Activated naive CD4-positive, alpha-beta T cell treated with anti-CD3 and anti-CD28 coated beads, Interleukin-2, amount 10 ng/mL, durations not matched to agents 7 days and 5 days (primary cell): Measurements from ENCODE around the gene ADAMTSL2.

Source experiments
- CTCF ChIA-PET: fragments of 350-600 bp; sonication (Branson Sonifier 250); formaldehyde crosslinking; loops from one replicate; lab custom pipeline; 2021; ENCODE audit warnings: antibody characterized with exemption; lab: Charles Lee
- DNase-seq: peaks from one replicate; pipeline ENCODE4 v3.0.0-alpha.2; 2020
- H3K27ac Mint-ChIP-seq: one replicate; pipeline ENCODE4 v1.8.0; 2021; ENCODE audit warnings: mild to moderate bottlenecking, moderate library complexity, mixed read lengths
- H3K27me3 Mint-ChIP-seq: one replicate; pipeline ENCODE4 v1.8.0; 2021; ENCODE audit warnings: mild to moderate bottlenecking, mixed read lengths
- H3K36me3 Mint-ChIP-seq: one replicate; pipeline ENCODE4 v1.8.0; 2021; ENCODE audit warnings: mixed read lengths
- H3K4me1 Mint-ChIP-seq: one replicate; pipeline ENCODE4 v1.8.0; 2021; ENCODE audit warnings: mixed read lengths
- H3K4me3 Mint-ChIP-seq: one replicate; pipeline ENCODE4 v1.8.0; 2021; ENCODE audit warnings: mild to moderate bottlenecking, moderate library complexity, mixed read lengths
- H3K9me3 Mint-ChIP-seq: one replicate; pipeline ENCODE4 v1.8.0; 2021; ENCODE audit warnings: mixed read lengths

ADAMTSL2 gene

GRCh38 chr9:133494636-133495326 lies 39.7 kb upstream of the ADAMTSL2 start:
- H3K36me3 Mint-ChIP-seq, result no peaks in the 10 kb centered on the region
- peaks cover 7% of the 10 kb centered on the region for H3K9me3 Mint-ChIP-seq
- CTCF ChIA-PET, result interaction anchor here (1.9 kb wide), 1 partner anchor 8 kb away, joined by 6 read pairs; no protein-coding TSS in a partner anchor
- H3K27ac Mint-ChIP-seq, result no peak overlapping the region
- no peaks in the 10 kb centered on the region for H3K4me1 Mint-ChIP-seq
- H3K27me3 Mint-ChIP-seq, result peaks cover 20% of the 10 kb centered on the region
- no peak overlapping the region for H3K4me3 Mint-ChIP-seq
- DNase-seq, result no peak

GRCh38 chr9:133495327-133496293 lies 38.9 kb upstream of the ADAMTSL2 start:
- no peak overlapping the region for H3K4me3 Mint-ChIP-seq
- H3K27me3 Mint-ChIP-seq, result peaks cover 14% of the 10 kb centered on the region
- no peaks in the 10 kb centered on the region for H3K4me1 Mint-ChIP-seq
- peaks cover 7% of the 10 kb centered on the region for H3K9me3 Mint-ChIP-seq
- no peaks in the 10 kb centered on the region for H3K36me3 Mint-ChIP-seq
- no peak overlapping the region for H3K27ac Mint-ChIP-seq
- DNase-seq, result no peak
- CTCF ChIA-PET, result interaction anchor here (0.9 to 1.9 kb wide), 2 partner anchors 9 kb away, joined by 3 to 6 read pairs; no protein-coding TSS in a partner anchor

GRCh38 chr9:133496861-133497842 lies 37.4 kb upstream of the ADAMTSL2 start:
- no peak overlapping the region for H3K27ac Mint-ChIP-seq

GRCh38 chr9:133499132-133499891 lies 35.2 kb upstream of the ADAMTSL2 start:
- no peaks in the 10 kb centered on the region for H3K36me3 Mint-ChIP-seq
- CTCF ChIA-PET, result interaction anchor here (0.7 to 1.4 kb wide), 2 partner anchors 12 to 17 kb away, joined by 3 to 6 read pairs; no protein-coding TSS in a partner anchor
- H3K4me1 Mint-ChIP-seq, result no peaks in the 10 kb centered on the region
- H3K27me3 Mint-ChIP-seq, result peaks cover 14% of the 10 kb centered on the region
- no peak for DNase-seq
- H3K9me3 Mint-ChIP-seq, result peaks cover 24% of the 10 kb centered on the region
- no peak overlapping the region for H3K4me3 Mint-ChIP-seq
- H3K27ac Mint-ChIP-seq, result no peak overlapping the region

More at GRCh38 chr9:133496861-133497842, 37.4 kb upstream of the ADAMTSL2 start:
- Mint-ChIP-seq H3K27me3 (peaks cover 12% of the 10 kb centered on the region), H3K9me3 (peaks cover 18% of the 10 kb centered on the region), H3K4me3 (no peak overlapping the region), H3K36me3 (no peaks in the 10 kb centered on the region), H3K4me1 (no peaks in the 10 kb centered on the region)
- DNase-seq, result no peak
- CTCF ChIA-PET, result no interaction called here

- Mint-ChIP-seq H3K4me3 (no peak overlapping the region), H3K27me3 (peaks cover 14% of the 10 kb centered on the region), H3K36me3 (no peaks in the 10 kb centered on the region), H3K9me3 (peaks cover 24% of the 10 kb centered on the region), H3K27ac (no peak overlapping the region), H3K4me1 (no peaks in the 10 kb centered on the region)
- DNase-seq, result no peak
- CTCF ChIA-PET, result interaction anchor here (0.7 to 1.4 kb wide), 2 partner anchors 13 to 16 kb away, joined by 3 to 6 read pairs; no protein-coding TSS in a partner anchor
Measured at GRCh38 chr9:133499892-133500270, 34.6 kb upstream of the ADAMTSL2 start.

- Mint-ChIP-seq H3K4me3 (no peak overlapping the region), H3K36me3 (no peaks in the 10 kb centered on the region), H3K27me3 (peaks cover 14% of the 10 kb centered on the region), H3K27ac (no peak overlapping the region), H3K9me3 (peaks cover 24% of the 10 kb centered on the region), H3K4me1 (no peaks in the 10 kb centered on the region)
- CTCF ChIA-PET, result no interaction called here
- DNase-seq, result no peak
Measured at GRCh38 chr9:133502112-133502511, 32.4 kb upstream of the ADAMTSL2 start.

- CTCF ChIA-PET, result no interaction called here
- Mint-ChIP-seq H3K27ac (no peak overlapping the region), H3K36me3 (no peaks in the 10 kb centered on the region), H3K4me1 (peaks cover 12% of the 10 kb centered on the region), H3K9me3 (peaks cover 17% of the 10 kb centered on the region), H3K27me3 (peaks cover 11% of the 10 kb centered on the region), H3K4me3 (no peak overlapping the region)
- no peak for DNase-seq
Measured at GRCh38 chr9:133505186-133505830, 29.2 kb upstream of the ADAMTSL2 start.

- no peak overlapping the region for H3K4me3 Mint-ChIP-seq
- CTCF ChIA-PET, result no interaction called here
- H3K27ac Mint-ChIP-seq, result no peak overlapping the region
- H3K9me3 Mint-ChIP-seq, result peaks cover 17% of the 10 kb centered on the region
- peaks cover 11% of the 10 kb centered on the region for H3K27me3 Mint-ChIP-seq
- no peak for DNase-seq
- peaks cover 12% of the 10 kb centered on the region for H3K4me1 Mint-ChIP-seq
- no peaks in the 10 kb centered on the region for H3K36me3 Mint-ChIP-seq
Measured at GRCh38 chr9:133505901-133506652, 28.4 kb upstream of the ADAMTSL2 start.

GRCh38 chr9:133506653-133507038 lies 27.9 kb upstream of the ADAMTSL2 start:
- H3K36me3 Mint-ChIP-seq, result no peaks in the 10 kb centered on the region
- peaks cover 12% of the 10 kb centered on the region for H3K4me1 Mint-ChIP-seq
- H3K27ac Mint-ChIP-seq, result no peak overlapping the region
- H3K4me3 Mint-ChIP-seq, result no peak overlapping the region
- CTCF ChIA-PET, result interaction anchor here (0.6 kb wide), 1 partner anchor 432 kb away, joined by 4 read pairs; no protein-coding TSS in a partner anchor
- DNase-seq, result no peak
- H3K9me3 Mint-ChIP-seq, result peaks cover 11% of the 10 kb centered on the region
- H3K27me3 Mint-ChIP-seq, result peaks cover 6% of the 10 kb centered on the region

GRCh38 chr9:133507246-133507965 lies 27.1 kb upstream of the ADAMTSL2 start:
- Mint-ChIP-seq H3K4me1 (peaks cover 12% of the 10 kb centered on the region), H3K4me3 (no peak overlapping the region), H3K27ac (no peak overlapping the region), H3K36me3 (no peaks in the 10 kb centered on the region), H3K27me3 (peaks cover 6% of the 10 kb centered on the region), H3K9me3 (peaks cover 3% of the 10 kb centered on the region)
- DNase-seq, result no peak
- CTCF ChIA-PET, result interaction anchor here (0.6 kb wide), 1 partner anchor 433 kb away, joined by 4 read pairs; no protein-coding TSS in a partner anchor

- CTCF ChIA-PET, result no interaction called here
- H3K36me3 Mint-ChIP-seq, result no peaks in the 10 kb centered on the region
- DNase-seq, result no peak
- H3K4me3 Mint-ChIP-seq, result no peak overlapping the region
- H3K27ac Mint-ChIP-seq, result no peak overlapping the region
- H3K27me3 Mint-ChIP-seq, result peaks cover 6% of the 10 kb centered on the region
- H3K9me3 Mint-ChIP-seq, result no peaks in the 10 kb centered on the region
- H3K4me1 Mint-ChIP-seq, result peaks cover 12% of the 10 kb centered on the region
Measured at GRCh38 chr9:133508046-133508445, 26.5 kb upstream of the ADAMTSL2 start.
